Testis (tissue), 2 donors: ENCODE results near the gene DDX49.

Source experiments
- POLR2A ChIP-seq: fragments of 450-650 bp; IDR thresholded peaks from one replicate; pipeline ENCODE4 v1.6.1; 2017; ENCODE audit warnings: antibody characterized with exemption, mild to moderate bottlenecking, moderate library complexity
- TF ChIP-seq, protein P1 (sequence below), 3 experiments: fragments of 450-650 bp in 2 of 3; fragments of 200-600 bp in 1 of 3; sonication (generic) in 1 of 3; IDR thresholded peaks; one replicate each; pipeline ENCODE4 v1.5.1; 2016 to 2019; ENCODE audit warnings: antibody characterized with exemption in 3 of 3, mild to moderate bottlenecking in 2 of 3, moderate library complexity in 1 of 3

GRCh38 chr19:18905058-18905456 lies 14.5 kb upstream of the DDX49 start:
- TF ChIP-seq, protein P1, sequence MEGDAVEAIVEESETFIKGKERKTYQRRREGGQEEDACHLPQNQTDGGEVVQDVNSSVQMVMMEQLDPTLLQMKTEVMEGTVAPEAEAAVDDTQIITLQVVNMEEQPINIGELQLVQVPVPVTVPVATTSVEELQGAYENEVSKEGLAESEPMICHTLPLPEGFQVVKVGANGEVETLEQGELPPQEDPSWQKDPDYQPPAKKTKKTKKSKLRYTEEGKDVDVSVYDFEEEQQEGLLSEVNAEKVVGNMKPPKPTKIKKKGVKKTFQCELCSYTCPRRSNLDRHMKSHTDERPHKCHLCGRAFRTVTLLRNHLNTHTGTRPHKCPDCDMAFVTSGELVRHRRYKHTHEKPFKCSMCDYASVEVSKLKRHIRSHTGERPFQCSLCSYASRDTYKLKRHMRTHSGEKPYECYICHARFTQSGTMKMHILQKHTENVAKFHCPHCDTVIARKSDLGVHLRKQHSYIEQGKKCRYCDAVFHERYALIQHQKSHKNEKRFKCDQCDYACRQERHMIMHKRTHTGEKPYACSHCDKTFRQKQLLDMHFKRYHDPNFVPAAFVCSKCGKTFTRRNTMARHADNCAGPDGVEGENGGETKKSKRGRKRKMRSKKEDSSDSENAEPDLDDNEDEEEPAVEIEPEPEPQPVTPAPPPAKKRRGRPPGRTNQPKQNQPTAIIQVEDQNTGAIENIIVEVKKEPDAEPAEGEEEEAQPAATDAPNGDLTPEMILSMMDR (IDR thresholded peaks at IDR 0.05), result no peak
- no peak for TF ChIP-seq POLR2A
